Stimulated activated CD8-positive, alpha-beta memory T cell treated with anti-CD3 and anti-CD28 coated beads, Interleukin-15, amount 100 ng/mL, for 48 hours (primary cell): ENCODE data around the gene NMT2.

Source experiments
- DNase-seq, 2 donors: peaks; one replicate each; pipeline ENCODE4 v3.0.0-alpha.2; 2020; ENCODE audit warnings: low read depth in 2 of 2

Gene NMT2

GRCh38 chr10:15181576-15182156, 13.2 kb upstream of the NMT2 start:
- DNase-seq: no peak

GRCh38 chr10:15180736-15181135, 12.2 kb upstream of the NMT2 start:
- DNase-seq: no peak

- no peak for DNase-seq
These were observed 7.8 kb upstream of the NMT2 start for GRCh38 chr10:15176269-15176668.

- DNase-seq: no peak
These were observed 7.1 kb upstream of the NMT2 start for GRCh38 chr10:15175587-15175986.

GRCh38 chr10:15172306-15172840, 3.9 kb upstream of the NMT2 start:
- no peak for DNase-seq

- peak; percentile 10 to 15 for DNase-seq
These were observed 1.3 kb upstream of the NMT2 start for GRCh38 chr10:15169555-15170401.

- DNase-seq: peak; percentile 88 to 90
These were observed 477 bp upstream of the NMT2 start for GRCh38 chr10:15168786-15169554.

GRCh38 chr10:15167411-15168290, 842 bp downstream of the NMT2 start:
- peak; percentile 9 to 32 for DNase-seq

- no peak for DNase-seq
These were observed 2.2 kb downstream of the NMT2 start for GRCh38 chr10:15166325-15166724.

GRCh38 chr10:15163253-15163828, 5.2 kb downstream of the NMT2 start:
- no peak for DNase-seq

GRCh38 chr10:15158972-15159371, 9.5 kb downstream of the NMT2 start:
- DNase-seq: no peak

GRCh38 chr10:15158448-15158847, 10.0 kb downstream of the NMT2 start:
- no peak for DNase-seq

- no peak for DNase-seq
These were observed 12.4 kb downstream of the NMT2 start for GRCh38 chr10:15155978-15156656.

GRCh38 chr10:15152556-15152955, 15.9 kb downstream of the NMT2 start:
- no peak for DNase-seq

- no peak for DNase-seq
These were observed 17.9 kb downstream of the NMT2 start for GRCh38 chr10:15150563-15150962.

GRCh38 chr10:15149042-15149771, 19.3 kb downstream of the NMT2 start:
- DNase-seq: no peak

GRCh38 chr10:15147594-15148392, 20.7 kb downstream of the NMT2 start:
- DNase-seq: no peak

GRCh38 chr10:15146366-15146765, 22.1 kb downstream of the NMT2 start:
- DNase-seq: no peak

- no peak for DNase-seq
These were observed 23.7 kb downstream of the NMT2 start for GRCh38 chr10:15144788-15145187.
